ENCODE data around the gene ANTKMT.

The ANTKMT gene

GRCh38 chr16:679814-680624 is 40.9 kb upstream of the ANTKMT start, which contains the start of gene STUB1:
TSS of gene STUB1 (plus strand) at chr16:680410. CDS start at chr16:680526, 116 bp downstream.
- TF ChIP-seq EGR1 (IDR thresholded peaks at IDR 0.05) (peak; percentile 69), TEAD4 (IDR thresholded peaks at IDR 0.05) (0 out of 2 replicates have a peak, but pooled peaks have one; percentile 20), REST (IDR thresholded peaks at IDR 0.05; ENCODE audit: low read depth) (no peak), MAX (IDR thresholded peaks at IDR 0.05) (peak; percentile 66), NFIC (IDR thresholded peaks at IDR 0.05) (no peak), TAF1 (IDR thresholded peaks at IDR 0.05; ENCODE audit: low read depth) (peak; percentile 77), CEBPB (IDR thresholded peaks at IDR 0.05) (no peak), FOXM1 (IDR thresholded peaks at IDR 0.05; ENCODE audit: borderline replicate concordance, low read depth) (no peak), YY1 (IDR thresholded peaks at IDR 0.05; ENCODE audit: low read depth) (no peak), TCF12 (IDR thresholded peaks at IDR 0.05; ENCODE audit: low read depth) (no peak), CREB1 (IDR thresholded peaks at IDR 0.05; ENCODE audit: low read depth) (no peak), USF1 (IDR thresholded peaks at IDR 0.05) (no peak), RAD21 (IDR thresholded peaks at IDR 0.05; ENCODE audit: low read depth) (no peak), EP300 (IDR thresholded peaks at IDR 0.05; ENCODE audit: borderline replicate concordance) (no peak), ZBTB7A (IDR thresholded peaks at IDR 0.05; ENCODE audit: low read depth) (peak; percentile 72; the same call in 1 of the 2 replicates)

- no peak for TF ChIP-seq TCF12 (IDR thresholded peaks at IDR 0.05; ENCODE audit: low read depth)
- no peak for TF ChIP-seq TAF1 (IDR thresholded peaks at IDR 0.05; ENCODE audit: low read depth)
- no peak for TF ChIP-seq REST (IDR thresholded peaks at IDR 0.05; ENCODE audit: low read depth)
- no peak for TF ChIP-seq EGR1 (IDR thresholded peaks at IDR 0.05)
- no peak for TF ChIP-seq FOXM1 (IDR thresholded peaks at IDR 0.05; ENCODE audit: borderline replicate concordance, low read depth)
- no peak; the same call in 1 of the 2 replicates for TF ChIP-seq ZBTB7A (IDR thresholded peaks at IDR 0.05; ENCODE audit: low read depth)
- no peak for TF ChIP-seq MAX (IDR thresholded peaks at IDR 0.05)
- no peak for TF ChIP-seq RAD21 (IDR thresholded peaks at IDR 0.05; ENCODE audit: low read depth)
- TF ChIP-seq TEAD4 (IDR thresholded peaks at IDR 0.05) = no peak
- TF ChIP-seq CREB1 (IDR thresholded peaks at IDR 0.05; ENCODE audit: low read depth) = no peak
These were observed 40.4 kb upstream of the ANTKMT start for GRCh38 chr16:680625-680945.

- no peak for TF ChIP-seq FOXM1 (IDR thresholded peaks at IDR 0.05; ENCODE audit: borderline replicate concordance, low read depth)
- TF ChIP-seq CREB1 (IDR thresholded peaks at IDR 0.05; ENCODE audit: low read depth) = no peak
- TF ChIP-seq TCF12 (IDR thresholded peaks at IDR 0.05; ENCODE audit: low read depth) = no peak
- no peak for TF ChIP-seq RAD21 (IDR thresholded peaks at IDR 0.05; ENCODE audit: low read depth)
- 0 out of 2 replicates have a peak, but pooled peaks have one; percentile 26 for TF ChIP-seq MAX (IDR thresholded peaks at IDR 0.05)
These were observed 39.8 kb upstream of the ANTKMT start for GRCh38 chr16:680967-681745.

GRCh38 chr16:681746-682427 is 39.1 kb upstream of the ANTKMT start:
- TF ChIP-seq NFIC (IDR thresholded peaks at IDR 0.05) (peak; percentile 60), TCF12 (IDR thresholded peaks at IDR 0.05; ENCODE audit: low read depth) (no peak), REST (IDR thresholded peaks at IDR 0.05; ENCODE audit: low read depth) (no peak), EGR1 (IDR thresholded peaks at IDR 0.05) (no peak), CREB1 (IDR thresholded peaks at IDR 0.05; ENCODE audit: low read depth) (no peak), TEAD4 (IDR thresholded peaks at IDR 0.05) (no peak), ZBTB7A (IDR thresholded peaks at IDR 0.05; ENCODE audit: low read depth) (no peak), USF1 (IDR thresholded peaks at IDR 0.05) (no peak)
